Esophagus muscularis mucosa (tissue), 4 donors: ENCODE results near the gene RAD51B.
A peak's percentile ranks its signal among the peaks of the same experiment; 100 is the strongest.

Experiments used
- CTCF ChIP-seq, 3 experiments: fragments of 200-600 bp in 2 of 3; fragments of 450-650 bp in 1 of 3; sonication (generic) in 2 of 3; IDR thresholded peaks; one replicate each; pipeline ENCODE4 v1.5.1; 2017 to 2019; ENCODE audit warnings: antibody characterized with exemption in 3 of 3, mild to moderate bottlenecking in 2 of 3, moderate library complexity in 1 of 3
- EP300 ChIP-seq: sonication (generic); formaldehyde crosslinking; IDR thresholded peaks from one replicate; pipeline ENCODE4 v1.6.1; 2017; ENCODE audit warnings: antibody characterized with exemption
- POLR2A ChIP-seq: fragments of 450-650 bp; IDR thresholded peaks from one replicate; pipeline ENCODE4 v1.6.1; 2017; ENCODE audit warnings: antibody characterized with exemption, moderate library complexity, mild to moderate bottlenecking, low read depth
- POLR2AphosphoS5 ChIP-seq, 2 donors: sonication (generic); formaldehyde crosslinking; IDR thresholded peaks; one replicate each; pipeline ENCODE4 v1.6.1; 2017; ENCODE audit warnings: antibody characterized with exemption in 2 of 2

GRCh38 chr14:68548194-68549076 is 728.9 kb downstream of the RAD51B start:
- peak; percentile 81 to 82 for TF ChIP-seq POLR2AphosphoS5 (IDR thresholded peaks at IDR 0.05)
- no peak for TF ChIP-seq POLR2A
- TF ChIP-seq CTCF (IDR thresholded peaks at IDR 0.05) = no peak
- peak; percentile 88 for TF ChIP-seq EP300
